ENCODE measurements around the gene ABCC9.

Gene ABCC9

DNA sequence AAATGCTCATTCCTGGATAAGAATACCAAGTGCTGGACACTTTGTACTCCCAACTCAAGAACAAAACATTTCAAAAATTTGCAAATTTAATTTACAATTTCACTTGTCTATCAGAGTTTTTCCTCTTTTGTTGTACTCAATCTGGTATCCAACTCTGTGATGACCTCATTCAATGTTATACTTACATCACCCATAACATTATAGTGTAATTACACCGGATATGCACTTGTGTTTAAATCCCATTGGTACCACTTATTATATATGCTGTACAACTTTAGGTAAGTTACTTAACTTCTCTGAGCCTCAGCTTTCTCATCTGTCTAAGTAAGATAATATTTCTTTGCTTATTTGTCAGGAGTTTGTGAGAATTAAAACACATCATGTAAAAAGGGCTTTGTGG is 90.1 kb downstream of the ABCC9 start:
- in situ Hi-C loops (cut with HindIII; ENCODE audit: low sequenced_read_pairs), result no loop called here

GRCh38 chr12:21850419-21850818 is 90.8 kb downstream of the ABCC9 start:
- in situ Hi-C loops (cut with HindIII; ENCODE audit: low sequenced_read_pairs), result no loop called here
- TF ChIP-seq, protein P1, sequence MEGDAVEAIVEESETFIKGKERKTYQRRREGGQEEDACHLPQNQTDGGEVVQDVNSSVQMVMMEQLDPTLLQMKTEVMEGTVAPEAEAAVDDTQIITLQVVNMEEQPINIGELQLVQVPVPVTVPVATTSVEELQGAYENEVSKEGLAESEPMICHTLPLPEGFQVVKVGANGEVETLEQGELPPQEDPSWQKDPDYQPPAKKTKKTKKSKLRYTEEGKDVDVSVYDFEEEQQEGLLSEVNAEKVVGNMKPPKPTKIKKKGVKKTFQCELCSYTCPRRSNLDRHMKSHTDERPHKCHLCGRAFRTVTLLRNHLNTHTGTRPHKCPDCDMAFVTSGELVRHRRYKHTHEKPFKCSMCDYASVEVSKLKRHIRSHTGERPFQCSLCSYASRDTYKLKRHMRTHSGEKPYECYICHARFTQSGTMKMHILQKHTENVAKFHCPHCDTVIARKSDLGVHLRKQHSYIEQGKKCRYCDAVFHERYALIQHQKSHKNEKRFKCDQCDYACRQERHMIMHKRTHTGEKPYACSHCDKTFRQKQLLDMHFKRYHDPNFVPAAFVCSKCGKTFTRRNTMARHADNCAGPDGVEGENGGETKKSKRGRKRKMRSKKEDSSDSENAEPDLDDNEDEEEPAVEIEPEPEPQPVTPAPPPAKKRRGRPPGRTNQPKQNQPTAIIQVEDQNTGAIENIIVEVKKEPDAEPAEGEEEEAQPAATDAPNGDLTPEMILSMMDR (IDR thresholded peaks at IDR 0.05; ENCODE audit: low read depth, low read length, missing control alignments), result no peak

More for the DNA sequence above, 90.1 kb downstream of the ABCC9 start:
- H3K4me3 ChIP-seq (ENCODE audit: low read depth, low read length), result no peak overlapping the region
- TF ChIP-seq, protein P1 (IDR thresholded peaks at IDR 0.05; ENCODE audit: low read depth, low read length, missing control alignments), result no peak
- DNase-seq (ENCODE audit: low read depth), result no peak

GRCh38 chr12:21849878-21850277 is 91.3 kb downstream of the ABCC9 start:
- TF ChIP-seq, protein P1 (IDR thresholded peaks at IDR 0.05; ENCODE audit: low read depth, low read length, missing control alignments), result no peak
- in situ Hi-C loops (cut with HindIII; ENCODE audit: low sequenced_read_pairs), result no loop called here
- no peak overlapping the region for H3K4me3 ChIP-seq (ENCODE audit: low read depth, low read length)
- no peak for DNase-seq (ENCODE audit: low read depth)

More at GRCh38 chr12:21850419-21850818, 90.8 kb downstream of the ABCC9 start:
- H3K4me3 ChIP-seq (ENCODE audit: low read depth, low read length), result no peak overlapping the region
- no peak for DNase-seq (ENCODE audit: low read depth)

DNA sequence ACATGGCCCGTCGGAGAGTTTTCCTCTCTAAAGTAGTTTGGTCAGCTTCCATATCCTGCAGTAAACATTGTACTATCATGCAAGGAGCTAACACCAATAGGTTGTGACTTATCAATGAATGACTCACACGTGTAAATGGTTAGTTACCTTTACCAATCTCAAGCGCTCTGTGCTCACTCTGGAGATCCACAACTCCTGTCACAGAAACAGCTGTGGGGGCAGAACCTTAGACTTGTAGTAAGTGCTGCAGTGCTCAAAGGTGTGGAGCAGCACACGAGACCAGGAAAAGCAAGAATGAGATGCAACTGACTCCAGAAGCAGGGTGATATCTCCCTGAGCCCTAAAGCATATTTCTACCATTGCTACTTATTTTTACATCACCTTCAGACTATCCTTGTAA is 93.0 kb downstream of the ABCC9 start:
- TF ChIP-seq, protein P1 (IDR thresholded peaks at IDR 0.05; ENCODE audit: low read depth, low read length, missing control alignments), result no peak
- no peak for DNase-seq (ENCODE audit: low read depth)
- no peak overlapping the region for H3K4me3 ChIP-seq (ENCODE audit: low read depth, low read length)
- in situ Hi-C loops (cut with HindIII; ENCODE audit: low sequenced_read_pairs), result no loop called here

DNA sequence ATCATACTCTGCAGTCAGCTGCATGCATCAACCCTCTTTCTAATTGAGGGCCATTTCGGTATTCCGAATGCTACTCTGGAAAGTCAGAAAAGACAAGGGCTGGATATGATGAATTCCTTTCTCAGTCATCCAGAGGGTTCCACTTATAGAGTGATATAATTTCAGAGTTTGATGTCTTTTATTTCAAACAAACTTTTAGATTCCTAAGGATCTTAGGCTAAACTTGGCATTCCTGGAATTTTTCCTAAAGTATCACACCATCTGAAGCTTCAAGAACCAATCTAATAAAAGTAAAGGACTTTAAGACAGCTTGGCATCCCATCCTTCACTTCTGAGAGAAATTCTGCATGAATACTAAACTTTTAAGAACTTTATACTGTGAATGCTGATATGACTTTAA is 97.4 kb downstream of the ABCC9 start:
- H3K4me3 ChIP-seq (ENCODE audit: low read depth, low read length), result no peak overlapping the region
- in situ Hi-C loops (cut with HindIII; ENCODE audit: low sequenced_read_pairs), result no loop called here
- DNase-seq (ENCODE audit: low read depth), result no peak
- TF ChIP-seq, protein P1 (IDR thresholded peaks at IDR 0.05; ENCODE audit: low read depth, low read length, missing control alignments), result no peak

GRCh38 chr12:21839776-21840175 is 101.5 kb downstream of the ABCC9 start:
- no peak for DNase-seq (ENCODE audit: low read depth)
- H3K4me3 ChIP-seq (ENCODE audit: low read depth, low read length), result no peak overlapping the region
- in situ Hi-C loops (cut with HindIII; ENCODE audit: low sequenced_read_pairs), result no loop called here
- TF ChIP-seq, protein P1 (IDR thresholded peaks at IDR 0.05; ENCODE audit: low read depth, low read length, missing control alignments), result no peak

- TF ChIP-seq, protein P1 (IDR thresholded peaks at IDR 0.05; ENCODE audit: low read depth, low read length, missing control alignments), result no peak
- H3K4me3 ChIP-seq (ENCODE audit: low read depth, low read length), result no peak overlapping the region
- DNase-seq (ENCODE audit: low read depth), result no peak
- in situ Hi-C loops (cut with HindIII; ENCODE audit: low sequenced_read_pairs), result no loop called here
Measured at GRCh38 chr12:21837847-21838246, 103.4 kb downstream of the ABCC9 start.

Data from astrocyte of the cerebellum (primary cell).